GM12872 (cell line): ENCODE data around the gene IQSEC3.

Experiments
- TF ChIP-seq, protein P1 (sequence below): IDR thresholded peaks from 3 replicates; pipeline ENCODE4 v1.5.1; 2011; ENCODE audit warnings: low read depth, mild to moderate bottlenecking, low read length, moderate library complexity; ENCODE audit not compliant: insufficient read depth

Gene IQSEC3

DNA sequence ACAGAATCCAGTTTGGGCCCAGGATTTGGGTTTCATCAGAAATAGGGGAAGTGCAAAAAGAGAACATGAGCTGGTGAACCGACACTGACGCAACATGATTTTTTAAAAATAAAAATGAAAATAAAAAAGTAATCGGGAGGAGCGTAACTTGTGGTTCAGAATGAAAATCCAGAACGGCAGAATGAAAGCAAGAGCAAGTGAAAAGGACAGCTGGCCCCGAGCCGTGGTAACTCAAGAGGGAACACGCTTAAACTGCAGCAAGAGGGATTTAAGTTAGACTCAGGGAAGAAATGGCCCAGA lies 145.8 kb downstream of the IQSEC3 start:
- TF ChIP-seq, protein P1, sequence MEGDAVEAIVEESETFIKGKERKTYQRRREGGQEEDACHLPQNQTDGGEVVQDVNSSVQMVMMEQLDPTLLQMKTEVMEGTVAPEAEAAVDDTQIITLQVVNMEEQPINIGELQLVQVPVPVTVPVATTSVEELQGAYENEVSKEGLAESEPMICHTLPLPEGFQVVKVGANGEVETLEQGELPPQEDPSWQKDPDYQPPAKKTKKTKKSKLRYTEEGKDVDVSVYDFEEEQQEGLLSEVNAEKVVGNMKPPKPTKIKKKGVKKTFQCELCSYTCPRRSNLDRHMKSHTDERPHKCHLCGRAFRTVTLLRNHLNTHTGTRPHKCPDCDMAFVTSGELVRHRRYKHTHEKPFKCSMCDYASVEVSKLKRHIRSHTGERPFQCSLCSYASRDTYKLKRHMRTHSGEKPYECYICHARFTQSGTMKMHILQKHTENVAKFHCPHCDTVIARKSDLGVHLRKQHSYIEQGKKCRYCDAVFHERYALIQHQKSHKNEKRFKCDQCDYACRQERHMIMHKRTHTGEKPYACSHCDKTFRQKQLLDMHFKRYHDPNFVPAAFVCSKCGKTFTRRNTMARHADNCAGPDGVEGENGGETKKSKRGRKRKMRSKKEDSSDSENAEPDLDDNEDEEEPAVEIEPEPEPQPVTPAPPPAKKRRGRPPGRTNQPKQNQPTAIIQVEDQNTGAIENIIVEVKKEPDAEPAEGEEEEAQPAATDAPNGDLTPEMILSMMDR: no peak

GRCh38 chr12:212715-213526 lies 146.4 kb downstream of the IQSEC3 start:
- TF ChIP-seq, protein P1: no peak

- TF ChIP-seq, protein P1: no peak
Observed at GRCh38 chr12:213527-213932, 147.0 kb downstream of the IQSEC3 start.

DNA sequence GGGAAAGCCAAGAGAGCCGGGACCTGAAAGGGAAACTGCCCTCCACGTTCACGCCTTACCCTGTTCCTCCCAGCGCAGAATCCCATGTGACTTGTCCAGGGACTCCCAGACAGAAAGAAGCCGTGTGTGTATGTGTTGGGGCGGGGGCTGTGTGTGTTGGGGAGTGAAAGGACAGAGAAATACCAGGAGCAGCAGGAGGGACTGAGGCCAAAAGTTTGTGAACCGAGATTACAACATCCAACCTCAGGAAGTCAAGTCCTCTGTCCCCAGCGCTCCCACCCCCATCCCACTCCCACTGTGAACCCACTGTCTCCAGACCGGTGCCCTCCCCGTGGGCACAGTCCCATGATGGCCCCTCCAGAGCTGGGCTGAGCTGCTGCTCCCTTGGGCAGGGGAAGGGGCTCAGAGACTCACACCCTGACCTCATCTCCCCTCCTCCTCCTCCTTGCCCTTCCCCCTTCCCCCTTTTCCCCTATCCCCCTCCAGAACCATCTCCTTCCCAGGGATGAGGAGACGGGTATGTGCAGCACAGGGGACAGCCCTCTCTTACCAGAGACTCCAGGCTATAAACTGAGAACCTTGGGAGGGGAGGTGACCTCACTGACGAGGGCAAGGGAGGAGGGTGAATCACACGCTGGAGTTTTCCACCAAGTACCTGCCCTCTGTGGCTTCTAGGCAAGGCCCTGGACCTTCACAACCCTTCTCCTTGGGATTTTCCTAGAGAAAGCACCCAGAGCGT lies 147.6 kb downstream of the IQSEC3 start, which contains the start of gene SLC6A12:
TSS of gene SLC6A12 (minus strand) at position 155 of the 739 bp plus-strand sequence. CDS start 4,171 bp downstream, outside the sequence.
- TF ChIP-seq, protein P1: no peak

DNA sequence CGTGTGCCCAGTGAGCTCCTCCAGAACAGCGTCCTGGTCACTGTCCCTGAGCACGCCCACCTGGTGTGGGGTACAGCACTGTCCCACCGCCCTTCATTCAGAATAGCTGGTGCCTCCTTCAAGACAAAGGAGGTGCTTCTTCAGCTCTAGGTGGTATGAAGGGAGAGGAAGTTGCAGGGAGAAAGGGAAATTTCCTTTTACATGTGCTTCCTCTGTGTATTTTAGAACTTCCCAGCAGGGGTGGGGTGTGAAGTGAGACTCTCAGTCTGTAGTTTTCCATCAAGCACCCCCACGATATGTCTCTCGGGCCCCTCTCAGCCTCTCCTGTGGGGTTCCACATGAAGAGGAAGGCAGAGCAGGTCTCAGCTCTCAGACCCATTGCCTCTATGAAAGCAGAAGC lies 148.5 kb downstream of the IQSEC3 start:
- TF ChIP-seq, protein P1: no peak

GRCh38 chr12:218221-218620 lies 151.7 kb downstream of the IQSEC3 start:
- TF ChIP-seq, protein P1: no peak

DNA sequence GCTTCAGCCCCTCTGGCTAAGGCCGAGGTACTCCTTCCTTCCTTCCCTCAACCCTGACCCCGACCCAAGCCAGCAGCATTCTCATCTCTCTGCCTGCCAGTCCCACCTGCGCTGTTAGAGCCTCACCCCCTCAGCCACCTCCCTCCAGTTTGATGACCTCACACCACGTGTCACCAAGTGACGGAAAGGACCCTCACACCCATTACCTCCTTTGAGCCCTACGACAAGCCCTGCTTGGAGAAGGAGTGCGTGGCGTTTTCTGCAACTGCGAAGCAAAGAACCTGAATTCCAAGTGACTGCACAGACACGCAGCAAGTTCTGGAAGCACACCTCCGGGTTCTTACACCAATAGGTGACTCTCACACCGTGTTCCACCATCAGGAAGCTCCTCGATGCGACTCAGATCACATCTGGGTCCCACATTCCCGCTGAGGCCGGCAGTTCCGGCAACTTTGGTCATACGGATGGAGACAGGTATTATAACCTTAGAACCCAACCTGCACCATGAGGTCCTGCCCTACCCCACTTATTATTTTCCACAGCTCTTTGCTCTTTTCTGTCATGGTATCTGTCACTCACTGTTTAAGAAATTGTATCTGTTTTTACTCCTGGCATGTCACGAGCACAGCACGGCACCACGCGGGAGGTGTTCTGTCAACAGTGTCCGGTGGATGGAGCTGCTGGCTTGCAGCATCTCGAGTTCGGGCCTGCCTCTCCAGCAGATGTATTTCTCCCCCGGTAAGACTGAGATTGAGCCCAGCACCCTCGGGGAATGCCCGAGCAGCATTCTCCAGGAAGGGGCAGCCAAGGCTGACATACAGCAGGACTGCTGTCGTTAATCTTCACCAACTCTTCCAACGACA lies 152.4 kb downstream of the IQSEC3 start:
- TF ChIP-seq, protein P1: no peak
